ENCODE results near the gene KCTD5.
"Not testable (repeated sequence)": the region's sequence is repeated elsewhere in the genome, so short reads cannot be mapped to it uniquely, and the experiment has no call there.

KCTD5 gene, protein sequence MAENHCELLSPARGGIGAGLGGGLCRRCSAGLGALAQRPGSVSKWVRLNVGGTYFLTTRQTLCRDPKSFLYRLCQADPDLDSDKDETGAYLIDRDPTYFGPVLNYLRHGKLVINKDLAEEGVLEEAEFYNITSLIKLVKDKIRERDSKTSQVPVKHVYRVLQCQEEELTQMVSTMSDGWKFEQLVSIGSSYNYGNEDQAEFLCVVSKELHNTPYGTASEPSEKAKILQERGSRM

DNA sequence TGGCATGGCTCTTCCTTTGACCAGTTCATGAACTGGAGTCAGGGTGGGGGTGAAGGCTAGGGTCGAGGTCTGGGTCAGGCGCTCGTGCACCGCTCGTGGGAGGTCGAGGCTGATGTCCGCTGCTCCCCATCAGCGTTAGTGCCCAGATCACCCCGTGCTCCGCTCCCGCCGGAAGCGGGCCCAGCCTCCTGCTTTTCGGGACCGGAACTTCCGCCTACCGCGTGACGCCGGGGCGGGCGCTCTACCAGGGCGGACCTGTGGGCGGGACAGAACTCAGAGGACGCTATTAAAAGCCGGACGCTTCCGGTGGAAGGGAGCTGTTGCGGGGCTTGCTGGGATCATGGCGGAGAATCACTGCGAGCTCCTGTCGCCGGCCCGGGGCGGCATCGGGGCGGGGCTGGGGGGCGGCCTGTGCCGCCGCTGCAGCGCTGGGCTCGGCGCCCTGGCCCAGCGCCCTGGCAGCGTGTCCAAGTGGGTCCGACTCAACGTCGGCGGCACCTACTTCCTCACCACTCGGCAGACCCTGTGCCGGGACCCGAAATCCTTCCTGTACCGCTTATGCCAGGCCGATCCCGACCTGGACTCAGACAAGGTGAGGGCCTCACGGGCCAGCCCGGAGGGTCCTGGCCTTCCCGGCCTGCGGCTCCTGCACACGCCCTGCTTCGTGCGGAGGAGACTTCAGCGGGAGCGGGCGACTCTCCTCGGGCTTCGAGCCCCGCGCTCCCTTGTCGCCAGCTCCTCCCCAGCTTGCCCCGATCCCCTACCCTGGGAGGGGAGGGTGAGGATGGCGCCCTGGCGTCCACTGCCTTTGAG, at the start of gene KCTD5:
Gene KCTD5, plus strand, starts transcription at position 315 of the 813 bp plus-strand sequence. Its CDS starts 26 bp downstream, at position 341.
- DNase-seq = peak; percentile 94 to 99 (median 96)

DNA sequence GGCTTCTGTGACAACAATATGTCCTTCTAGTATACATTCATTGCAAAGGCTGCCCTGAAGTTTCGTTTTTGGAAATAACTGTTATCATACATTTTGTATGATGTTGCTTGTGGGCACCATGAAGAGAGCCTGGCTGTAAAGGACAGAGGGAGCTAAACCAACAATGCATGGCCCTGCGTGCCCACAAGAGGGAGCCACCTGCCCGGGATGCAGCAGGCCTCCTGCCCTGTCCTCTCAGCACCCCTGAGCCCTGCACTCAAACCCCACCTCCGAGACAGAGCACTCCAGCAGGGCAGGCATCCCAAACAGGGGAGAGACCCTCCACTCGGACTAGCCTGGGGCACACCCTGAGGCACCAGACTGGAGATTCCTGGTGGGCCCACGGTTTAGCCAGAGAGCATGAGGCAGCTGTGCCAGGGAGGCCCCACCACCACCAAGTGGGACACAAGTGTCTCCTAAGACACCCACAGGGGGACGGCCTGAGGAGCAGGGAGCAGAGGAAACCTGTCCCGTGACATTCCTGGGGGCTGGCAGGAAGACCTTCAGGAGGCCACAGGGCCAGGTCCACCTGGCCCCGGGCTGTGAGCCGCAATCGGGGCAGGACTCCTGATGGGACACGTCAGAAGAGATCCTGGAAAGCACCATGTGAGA, 43.1 kb upstream of the KCTD5 start:
- not testable (repeated sequence) for DNase-seq

- not testable (repeated sequence) for DNase-seq
Measured at GRCh38 chr16:2639722-2640072, 42.6 kb upstream of the KCTD5 start.

DNA sequence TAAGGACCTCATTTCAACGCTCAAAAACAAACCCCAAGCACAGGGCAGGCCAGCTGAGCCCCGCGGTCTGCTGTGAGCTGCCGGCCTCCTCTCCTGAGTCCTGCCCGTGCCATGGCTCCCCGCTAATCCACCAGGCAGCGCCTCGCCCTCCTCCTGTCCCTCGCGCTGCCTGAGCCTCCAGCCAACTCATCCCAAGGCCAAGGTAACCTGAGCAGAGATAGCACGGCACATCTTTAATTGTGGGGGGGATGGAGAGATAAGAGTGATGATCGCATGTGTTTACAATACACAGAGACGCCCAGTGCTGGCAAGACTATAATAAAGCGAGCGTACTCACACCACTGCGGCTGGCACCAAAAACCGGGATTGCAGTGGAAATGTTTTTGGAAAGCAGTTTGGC, 39.8 kb upstream of the KCTD5 start:
- DNase-seq = not testable (repeated sequence)

GRCh38 chr16:2644754-2645453, 37.4 kb upstream of the KCTD5 start:
- not testable (repeated sequence) for DNase-seq

DNA sequence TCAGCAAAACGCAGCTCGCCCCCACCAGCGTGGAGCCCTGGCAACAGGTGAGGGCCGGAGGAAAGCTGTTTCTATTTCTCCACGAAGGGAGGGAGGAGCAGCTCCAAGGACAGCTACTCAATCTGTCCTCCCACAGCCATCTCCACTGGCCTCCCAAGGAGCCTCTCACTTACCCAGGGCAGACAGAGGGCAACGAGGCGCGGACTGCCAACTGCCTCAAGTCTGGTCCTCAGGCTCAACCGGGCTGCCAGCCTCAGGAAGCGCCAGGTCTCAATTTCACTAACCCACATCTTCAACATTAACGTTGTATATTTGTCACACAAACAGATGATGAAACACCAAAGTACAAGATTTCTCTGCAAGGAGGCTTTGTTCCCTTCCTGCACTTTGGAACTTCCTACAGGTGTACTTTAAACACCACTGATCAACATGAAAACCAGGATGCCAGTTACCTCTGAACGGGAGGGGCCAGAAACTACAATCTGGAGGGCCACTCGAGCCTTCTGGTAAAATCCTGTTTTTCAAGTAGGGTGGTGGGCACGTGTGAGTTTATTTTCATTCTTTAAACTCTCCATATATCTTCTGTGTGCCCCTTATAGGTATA, 31.0 kb upstream of the KCTD5 start:
- DNase-seq = not testable (repeated sequence)

GRCh38 chr16:2653915-2654314, 28.4 kb upstream of the KCTD5 start:
- DNase-seq = not testable (repeated sequence)

GRCh38 chr16:2654949-2655348, 27.4 kb upstream of the KCTD5 start:
- not testable (repeated sequence) for DNase-seq

- DNase-seq = no peak
Measured at GRCh38 chr16:2656985-2657384, 25.3 kb upstream of the KCTD5 start.

- DNase-seq = not testable (repeated sequence)
Measured at GRCh38 chr16:2657803-2658202, 24.5 kb upstream of the KCTD5 start.

DNA sequence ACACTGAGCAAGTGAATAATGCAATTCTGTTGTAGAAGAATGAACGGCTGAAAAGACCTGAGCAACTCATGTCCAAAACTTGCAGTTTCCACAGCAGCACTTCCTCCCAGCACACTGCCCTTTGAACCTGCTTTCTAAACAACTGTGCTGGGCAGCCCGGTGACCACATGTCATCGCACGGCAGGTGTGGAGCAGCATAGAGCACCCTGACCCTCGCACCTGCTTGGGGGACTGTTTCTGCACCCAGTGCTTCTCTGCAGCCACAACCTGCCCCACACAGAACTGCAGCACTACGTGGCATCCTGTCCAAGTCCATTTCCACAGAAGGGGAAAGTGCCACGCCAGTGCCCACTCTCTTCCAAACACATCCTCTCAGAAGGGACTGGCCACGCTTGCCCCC, 22.8 kb upstream of the KCTD5 start:
- DNase-seq = not testable (repeated sequence)

DNA sequence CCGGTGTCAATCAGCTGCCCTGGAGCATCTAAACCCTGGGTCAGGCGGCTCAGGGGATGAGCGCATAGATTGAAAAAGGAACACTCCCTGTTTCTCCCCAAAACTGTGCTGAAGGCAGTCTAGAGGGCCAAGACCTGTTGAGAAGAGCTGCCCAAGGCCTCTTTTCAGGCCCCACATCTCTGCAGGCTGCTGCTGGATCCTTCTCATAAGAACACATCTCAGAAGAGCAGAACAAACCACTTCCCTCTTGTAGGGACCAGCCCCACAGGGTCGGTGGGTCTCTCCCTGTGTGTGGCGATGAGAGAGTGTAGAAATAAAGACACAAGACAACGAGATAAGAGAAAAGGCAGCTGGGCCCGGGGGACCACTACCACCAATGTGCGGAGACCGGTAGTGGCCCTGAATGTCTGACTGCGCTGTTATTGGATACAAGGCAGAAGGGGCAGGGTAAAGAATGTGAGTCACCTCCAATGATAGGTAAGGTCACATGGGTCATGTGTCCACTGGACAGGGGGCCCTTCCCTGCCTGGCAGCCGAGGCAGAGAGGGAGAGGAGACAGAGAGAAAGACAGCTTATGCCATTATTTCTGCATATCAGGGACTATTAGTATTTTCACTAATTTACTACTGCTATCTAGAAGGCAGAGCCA, 22.2 kb upstream of the KCTD5 start:
- DNase-seq = not testable (repeated sequence)

DNA sequence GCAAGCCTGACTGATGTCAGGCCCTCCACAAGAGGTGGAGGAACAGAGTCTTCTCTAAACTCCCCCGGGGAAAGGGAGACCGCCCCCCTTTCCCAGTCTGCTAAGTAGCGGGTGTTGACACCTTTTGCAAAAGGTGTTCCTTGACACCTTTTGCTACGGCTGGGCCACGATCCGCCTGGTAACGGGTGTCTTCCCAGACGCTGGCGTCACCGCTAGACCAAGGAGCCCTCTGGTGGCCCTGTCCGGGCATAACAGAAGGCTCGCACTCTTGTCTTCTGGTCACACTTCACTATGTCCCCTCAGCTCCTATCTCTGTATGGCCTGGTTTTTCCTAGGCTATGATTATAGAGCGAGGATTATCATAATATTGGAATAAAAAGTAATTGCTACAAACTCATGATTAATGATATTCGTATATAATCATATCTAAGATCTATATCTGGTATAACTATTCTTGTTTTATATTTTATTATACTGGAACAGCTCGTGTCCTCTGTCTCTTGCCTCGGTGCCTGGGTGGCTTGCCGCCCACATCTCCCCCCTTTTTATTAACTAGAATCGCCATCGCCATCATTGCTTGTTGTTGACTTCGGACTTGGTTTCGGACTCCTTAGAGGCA, 21.5 kb upstream of the KCTD5 start:
- peak in 1 of 3 experiments; percentile 8 for DNase-seq

- DNase-seq = peak in 1 of 3 experiments; percentile 63
Measured at GRCh38 chr16:2663553-2664546, 18.5 kb upstream of the KCTD5 start.

GRCh38 chr16:2664574-2664982, 17.7 kb upstream of the KCTD5 start:
- DNase-seq = peak in 2 of 3 experiments; percentile 49 to 57

DNA sequence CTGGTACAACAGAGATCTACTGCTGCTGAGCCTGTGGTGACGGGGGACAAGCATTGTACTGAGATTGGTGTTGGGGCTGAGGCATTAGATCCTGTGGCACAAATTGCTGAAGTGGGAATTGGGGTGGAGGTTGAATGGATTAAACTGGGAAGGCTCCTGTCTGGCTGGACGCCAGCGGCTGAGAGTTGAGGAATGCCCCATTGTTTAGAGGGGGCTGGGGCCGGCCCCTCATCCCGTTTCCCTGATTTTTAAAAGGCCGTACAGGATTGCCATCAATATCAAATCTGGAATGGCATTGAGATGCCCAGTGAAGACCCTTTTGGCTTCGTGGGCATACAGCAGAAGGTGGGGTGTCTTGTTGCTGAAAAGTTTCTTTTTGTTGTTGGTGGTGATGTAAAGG, 15.7 kb upstream of the KCTD5 start:
- DNase-seq = not testable (repeated sequence)

- DNase-seq = not testable (repeated sequence)
Measured at GRCh38 chr16:2669587-2669986, 12.7 kb upstream of the KCTD5 start.

DNA sequence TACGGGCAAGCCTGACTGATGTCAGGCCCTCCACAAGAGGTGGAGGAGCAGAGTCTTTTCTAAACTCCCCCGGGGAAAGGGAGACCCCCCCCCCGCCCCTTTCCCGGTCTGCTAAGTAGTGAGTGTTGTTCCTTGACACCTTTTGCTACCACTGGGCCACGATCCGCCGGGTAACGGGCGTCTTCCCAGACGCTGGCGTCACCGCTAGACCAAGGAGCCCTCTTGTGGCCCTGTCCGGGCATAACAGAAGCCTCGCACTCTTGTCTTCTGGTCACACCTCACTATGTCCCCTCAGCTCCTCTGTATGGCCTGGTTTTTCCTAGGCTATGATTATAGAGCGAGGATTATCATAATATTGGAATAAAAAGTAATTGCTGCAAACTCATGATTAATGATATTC, 12.3 kb upstream of the KCTD5 start:
- peak in 2 of 3 experiments; percentile 4 to 42 for DNase-seq

DNA sequence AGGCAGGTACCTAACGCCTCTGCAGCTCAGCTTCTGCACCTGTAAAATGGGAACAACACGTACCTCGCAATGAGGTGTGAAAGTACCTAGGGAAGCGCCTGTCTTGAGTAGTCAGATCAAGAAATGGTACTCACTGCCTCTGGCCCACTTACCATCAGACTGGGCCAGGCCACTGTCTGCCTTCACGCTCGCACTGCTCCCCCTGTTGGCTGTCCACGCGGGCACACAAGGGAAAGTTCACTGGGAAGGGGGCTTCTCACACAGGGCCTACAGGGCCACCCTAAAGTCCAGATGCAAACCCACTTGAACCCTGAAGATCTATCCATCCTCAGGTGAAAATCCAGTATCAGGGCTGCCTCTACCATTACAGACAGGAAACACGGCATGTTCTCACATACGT, 11.1 kb upstream of the KCTD5 start:
- DNase-seq = not testable (repeated sequence)

DNA sequence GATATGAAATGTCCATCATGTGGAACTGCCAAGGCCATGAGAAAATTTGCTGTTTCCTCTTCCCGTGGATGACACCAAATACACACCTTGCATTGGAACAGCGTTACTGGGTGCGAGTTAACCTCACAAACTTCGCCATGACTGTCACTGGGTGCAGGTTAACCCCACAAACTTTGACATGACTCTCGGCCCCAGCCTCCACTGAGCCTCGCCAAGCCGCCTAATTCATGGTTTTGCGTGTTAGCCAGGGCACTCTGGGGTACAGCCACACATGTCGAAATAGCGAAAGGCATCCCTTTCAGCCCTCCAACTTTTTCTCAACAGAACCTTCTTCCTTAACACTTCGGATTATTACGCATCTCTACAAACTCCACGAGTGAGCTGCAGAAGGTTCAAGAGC, 10.6 kb upstream of the KCTD5 start:
- no peak for DNase-seq

All from NCI-H1417 (cell line).